ENCODE results near the gene VWA5B1.

The VWA5B1 gene

DNA sequence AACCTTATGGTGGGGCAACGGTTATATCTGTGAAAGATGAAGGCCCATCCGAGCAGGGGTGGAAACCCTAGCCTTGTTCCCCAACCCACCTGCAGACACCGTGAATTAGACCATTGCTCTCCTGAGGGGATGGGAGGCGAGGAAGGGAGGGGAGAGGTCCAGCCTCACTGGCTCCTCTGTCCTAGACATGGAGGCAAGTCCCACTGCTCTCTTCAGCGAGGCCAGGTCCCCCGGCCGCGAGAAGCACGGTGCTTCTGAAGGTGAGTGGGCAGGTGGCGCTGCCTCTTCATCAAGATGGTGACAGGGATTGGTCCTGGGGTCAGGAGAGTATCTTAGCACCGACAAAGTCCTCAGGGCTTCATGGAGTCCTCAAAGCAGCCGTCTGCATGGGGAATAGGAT, 59.3 kb downstream of the VWA5B1 start:
- DNase-seq: no peak

DNA sequence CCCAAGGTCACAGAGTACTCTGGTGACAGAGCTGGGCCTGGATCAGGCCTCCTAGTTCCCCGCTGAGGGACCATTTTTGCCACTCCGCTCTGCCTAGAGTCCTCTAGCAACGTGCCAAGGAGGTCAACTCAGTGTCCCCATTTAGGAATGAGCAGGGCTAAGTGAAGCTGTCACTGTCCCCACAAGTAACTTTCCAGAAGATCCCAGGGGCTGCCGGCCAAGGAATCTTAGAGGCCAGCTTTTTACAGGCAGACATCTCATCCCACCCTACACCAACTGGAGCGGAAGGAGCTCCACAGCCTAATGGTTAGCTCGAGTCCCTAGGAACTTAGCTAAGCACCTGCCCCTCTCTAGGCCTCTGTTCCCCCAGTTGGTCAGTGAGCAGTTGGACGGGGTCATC, 59.7 kb downstream of the VWA5B1 start:
- DNase-seq: no peak

DNA sequence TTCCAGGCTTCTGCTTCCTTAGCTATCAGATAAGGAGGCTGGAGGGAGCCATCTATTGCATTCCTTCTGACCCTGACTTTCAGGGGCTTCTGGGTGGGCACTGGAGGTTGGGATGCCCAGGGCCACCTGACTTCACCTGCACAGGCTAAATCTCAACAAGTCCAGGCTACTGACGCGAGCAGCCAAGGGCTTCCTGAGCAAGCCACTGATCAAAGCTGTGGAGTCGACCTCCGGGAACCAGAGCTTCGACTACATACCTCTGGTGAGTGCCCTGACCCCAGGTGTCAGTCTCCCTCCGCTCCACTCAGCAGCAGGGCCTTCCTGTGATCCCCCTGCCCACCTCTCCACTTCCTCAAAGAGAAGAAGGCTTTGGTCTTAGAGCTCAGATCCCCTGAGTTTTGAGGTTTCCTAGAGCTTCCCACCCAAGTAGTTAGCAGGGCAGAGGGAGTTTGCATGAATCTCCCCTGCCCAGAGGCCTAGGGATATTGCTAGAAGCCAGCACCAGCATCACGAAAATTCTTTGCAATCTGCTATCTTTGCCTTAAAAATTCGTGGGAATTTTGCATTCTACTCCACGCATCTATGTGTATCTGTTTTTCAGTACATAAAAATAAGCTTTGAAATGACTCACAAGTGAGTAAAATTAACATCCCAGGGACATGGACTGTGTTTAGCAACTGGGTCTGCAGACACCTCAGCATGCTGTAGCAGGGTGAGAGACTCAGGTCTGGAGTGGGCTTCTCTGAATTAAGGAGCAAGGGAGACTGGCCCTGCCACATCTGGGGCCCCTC, 61.4 kb downstream of the VWA5B1 start:
- no peak for DNase-seq

GRCh38 chr1:20353836-20354235, 63.2 kb downstream of the VWA5B1 start:
- DNase-seq: no peak

DNA sequence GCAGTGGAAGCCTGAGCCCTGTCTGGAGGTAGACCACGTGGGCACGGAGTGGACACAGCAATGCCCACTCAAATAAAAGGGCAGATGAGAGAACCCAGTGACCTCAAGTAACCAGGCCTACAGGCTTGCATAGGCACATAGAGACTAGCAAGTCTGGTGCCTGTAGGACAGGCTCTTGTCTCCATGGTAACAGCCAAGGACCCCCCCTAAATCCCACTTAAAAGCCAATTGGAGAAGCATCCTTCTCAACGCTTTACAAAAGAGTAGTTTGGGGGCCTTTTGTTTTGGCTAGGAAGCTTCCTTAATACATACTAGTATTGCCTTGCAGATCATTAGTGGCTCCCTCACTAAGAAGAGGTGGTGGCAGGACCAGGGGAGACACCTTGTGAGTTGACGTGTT, 63.9 kb downstream of the VWA5B1 start:
- DNase-seq: no peak

- no peak for DNase-seq
These were observed 64.6 kb downstream of the VWA5B1 start for GRCh38 chr1:20355101-20355827.

DNA sequence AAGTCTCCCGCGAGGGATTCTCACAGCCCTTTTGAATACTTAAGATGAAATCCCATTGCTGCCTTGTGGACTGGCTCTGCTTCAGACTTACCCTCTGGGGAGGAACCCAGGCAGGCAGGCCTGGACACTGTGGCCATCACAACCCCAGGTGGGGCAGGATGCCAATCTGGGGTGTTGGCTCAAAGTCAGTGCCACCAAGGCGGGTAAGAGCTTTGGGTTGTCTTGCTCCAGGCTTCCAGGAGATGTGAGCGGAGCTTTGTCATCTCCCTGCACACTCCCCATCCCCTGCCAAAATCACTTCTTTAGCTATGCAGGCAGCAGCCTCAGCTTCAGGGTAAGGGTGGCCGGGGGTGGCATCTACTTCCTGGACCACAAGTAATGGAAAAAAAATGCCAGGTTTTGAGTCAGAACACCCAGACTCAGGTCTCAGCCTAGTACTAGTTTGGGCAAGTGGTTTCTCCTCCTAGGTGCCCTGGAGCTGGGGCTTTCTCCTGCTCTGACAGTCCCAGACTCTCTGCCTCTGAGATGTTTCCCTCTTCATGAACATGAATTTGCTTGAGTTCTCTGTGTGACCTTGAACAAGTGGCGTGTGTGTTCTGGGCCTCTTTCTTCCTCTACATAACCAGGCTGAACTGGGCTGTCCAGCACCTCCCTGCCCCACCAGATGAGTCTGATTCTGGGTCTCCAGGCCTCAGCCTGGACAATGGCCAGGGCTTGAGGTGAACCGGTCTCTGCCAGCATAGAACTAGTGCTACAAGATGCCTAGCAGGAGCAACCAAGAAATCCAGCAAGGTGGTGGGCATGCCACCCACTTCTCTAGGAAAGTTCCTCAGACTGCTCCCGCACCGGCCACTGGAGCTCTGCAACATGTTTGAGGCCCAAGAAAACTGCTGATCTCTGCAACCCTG, 65.4 kb downstream of the VWA5B1 start:
- DNase-seq: no peak

DNA sequence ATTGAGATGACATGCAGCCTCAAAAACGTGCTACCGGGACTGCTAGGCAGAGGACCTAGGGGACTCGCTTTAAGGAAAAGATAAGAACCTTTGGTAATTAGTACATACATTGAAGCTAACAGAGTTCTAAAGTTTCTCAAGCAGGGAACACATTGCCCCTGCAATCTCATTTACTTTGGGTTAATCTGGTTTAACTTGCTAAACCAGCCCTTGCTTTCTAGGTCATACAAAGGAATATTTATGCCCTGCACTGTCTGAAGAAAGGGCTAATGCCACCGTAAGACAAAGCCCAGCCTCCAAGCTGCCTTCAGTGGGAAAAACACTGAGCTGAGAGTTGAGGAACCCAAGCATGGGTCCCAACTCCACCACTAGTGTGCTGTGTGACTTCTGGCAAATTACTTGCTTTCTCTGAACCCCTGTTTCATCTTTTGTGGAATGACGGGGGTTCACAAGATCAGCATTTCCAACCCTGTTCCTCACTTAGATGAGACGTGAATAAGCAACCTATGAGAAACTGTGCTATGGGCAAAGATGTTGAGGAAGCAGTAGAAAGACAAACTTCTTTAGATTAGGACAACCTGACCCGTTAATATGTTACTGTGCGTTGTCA, 66.3 kb downstream of the VWA5B1 start:
- no peak for DNase-seq

GRCh38 chr1:20357796-20358195, 67.1 kb downstream of the VWA5B1 start:
- no peak for DNase-seq

DNA sequence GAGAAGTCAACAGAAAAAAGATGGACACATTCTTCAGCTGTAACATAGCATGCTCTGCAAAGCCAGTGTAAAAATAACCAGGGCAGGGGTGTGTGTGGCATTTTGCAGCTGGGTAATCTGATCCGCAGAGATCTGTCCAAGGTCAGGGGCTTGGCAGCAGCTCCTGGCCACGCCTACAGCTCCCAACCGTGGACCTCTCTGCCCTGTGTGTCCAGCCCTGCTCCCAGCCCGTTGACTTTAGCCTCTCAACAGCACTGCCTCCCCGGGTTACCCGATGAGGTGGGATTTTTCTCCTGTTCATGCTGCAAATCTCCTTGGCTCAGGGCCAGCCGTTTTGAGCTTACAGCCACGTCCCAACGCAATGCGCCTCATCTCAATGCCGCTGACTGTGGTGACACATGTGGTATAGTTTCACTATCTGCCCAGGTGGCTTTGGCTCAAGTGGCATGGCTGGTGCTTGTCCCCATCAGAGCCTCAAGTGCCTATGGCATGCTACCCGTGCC, 68.1 kb downstream of the VWA5B1 start:
- no peak for DNase-seq

DNA sequence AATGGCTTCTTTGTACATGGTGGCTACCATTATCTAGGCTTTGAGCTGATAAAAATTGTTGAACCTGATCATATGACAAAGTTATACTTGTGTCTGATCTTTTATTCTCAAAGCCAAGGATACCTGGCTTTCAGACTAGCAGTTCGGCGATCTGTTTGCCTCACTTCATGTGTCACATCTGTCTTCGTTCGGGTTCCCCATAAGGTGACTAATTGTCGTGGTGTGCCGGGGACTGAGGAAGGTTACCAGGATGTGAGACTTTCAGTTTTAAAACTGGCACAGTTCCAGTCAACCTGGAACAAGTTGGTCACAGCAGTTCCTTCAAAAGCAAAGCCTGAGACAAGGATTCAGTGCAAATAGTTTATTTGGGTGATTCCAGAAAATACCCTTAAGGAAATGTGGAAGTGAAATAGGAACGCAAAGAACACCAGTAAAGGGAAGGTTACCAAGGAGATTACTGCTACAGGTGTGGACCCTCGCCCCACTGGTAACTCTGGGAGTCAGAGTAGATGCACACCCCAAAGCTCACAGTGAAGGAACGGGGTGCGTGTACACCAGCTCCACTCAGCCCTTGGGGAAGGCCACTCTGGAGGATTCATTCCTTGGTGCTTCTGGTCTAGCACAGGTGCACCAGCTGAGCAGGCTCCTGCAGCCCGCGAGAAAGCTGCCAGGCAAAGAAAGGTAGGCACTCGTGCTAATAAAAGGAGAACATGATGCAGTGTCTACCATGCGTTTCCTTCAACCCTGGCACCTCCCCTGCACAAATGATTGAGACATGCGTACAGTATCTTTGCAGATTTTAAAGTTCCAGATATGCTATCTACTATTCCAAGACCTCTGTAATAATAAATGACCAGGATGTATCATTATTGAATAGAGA, 69.0 kb downstream of the VWA5B1 start:
- no peak for DNase-seq

DNA sequence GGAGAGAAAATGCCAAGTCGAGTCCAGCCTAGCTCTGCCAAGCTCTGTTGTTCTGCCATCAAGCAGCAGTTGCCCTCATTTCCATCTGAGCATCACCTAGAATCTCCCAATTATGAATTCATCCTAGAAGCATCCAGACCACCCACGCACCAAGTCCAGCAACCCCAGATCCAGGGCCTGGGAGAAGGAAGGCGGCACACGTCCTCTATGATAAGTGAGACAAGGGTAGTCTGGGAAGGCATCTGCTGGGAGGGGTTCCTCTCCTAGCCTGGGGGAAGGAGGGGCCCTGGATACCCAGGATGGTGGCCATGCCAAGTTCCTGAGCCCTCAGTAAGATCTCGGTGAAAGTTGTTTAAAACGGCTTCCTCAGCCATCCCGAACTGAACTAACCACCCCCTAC, 70.7 kb downstream of the VWA5B1 start:
- DNase-seq: no peak

GRCh38 chr1:20361805-20362381, 71.2 kb downstream of the VWA5B1 start:
- peak; percentile 61 for DNase-seq

DNA sequence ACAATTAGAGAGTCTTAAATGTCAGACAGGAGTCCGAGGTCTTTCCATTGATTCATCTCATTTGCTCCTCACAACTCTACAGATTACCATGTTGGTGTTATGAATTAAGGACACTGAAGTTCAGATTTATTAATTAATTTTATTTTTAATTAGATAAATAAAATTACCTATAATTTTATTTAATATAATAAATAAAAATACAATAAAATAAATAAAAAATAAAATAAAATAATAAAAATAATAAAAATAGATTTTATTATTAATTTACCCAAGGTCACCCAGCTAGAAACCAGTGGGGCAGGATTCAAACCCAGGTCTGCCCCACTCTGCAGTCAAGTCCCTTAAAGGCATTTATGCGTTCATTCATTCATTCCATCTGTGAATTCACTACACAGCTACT, 72.2 kb downstream of the VWA5B1 start:
- no peak for DNase-seq

DNA sequence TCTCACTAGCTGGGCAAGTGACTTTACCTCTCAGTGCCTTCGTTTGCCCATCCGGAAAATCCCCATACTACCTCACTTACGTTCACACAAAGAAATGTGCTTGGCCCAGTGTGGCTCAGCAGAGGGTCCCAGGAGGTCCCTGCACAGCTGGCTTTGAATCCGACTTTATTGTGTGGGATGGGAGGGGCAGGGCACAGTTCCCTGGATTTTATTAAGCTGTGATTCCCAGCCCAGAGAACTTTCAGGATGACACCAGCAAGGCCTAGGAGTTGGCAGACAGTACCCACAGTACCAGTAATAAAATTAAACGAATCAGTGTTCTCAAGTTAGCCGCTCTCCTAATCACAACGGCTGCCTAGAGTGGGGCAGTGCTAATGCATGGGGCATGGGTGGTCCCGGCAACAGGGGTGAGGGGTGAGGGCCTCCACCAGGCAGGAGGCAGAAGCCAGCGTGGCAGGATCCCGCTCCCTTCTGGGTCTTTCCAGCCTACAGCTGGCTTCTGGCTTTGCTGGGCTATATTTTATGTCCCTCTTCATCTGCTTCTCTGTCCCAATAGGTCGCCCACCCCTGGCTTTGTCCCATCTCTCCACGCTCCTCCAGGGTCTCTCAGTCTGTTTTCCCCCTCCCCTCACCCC, 74.9 kb downstream of the VWA5B1 start:
- no peak for DNase-seq

DNA sequence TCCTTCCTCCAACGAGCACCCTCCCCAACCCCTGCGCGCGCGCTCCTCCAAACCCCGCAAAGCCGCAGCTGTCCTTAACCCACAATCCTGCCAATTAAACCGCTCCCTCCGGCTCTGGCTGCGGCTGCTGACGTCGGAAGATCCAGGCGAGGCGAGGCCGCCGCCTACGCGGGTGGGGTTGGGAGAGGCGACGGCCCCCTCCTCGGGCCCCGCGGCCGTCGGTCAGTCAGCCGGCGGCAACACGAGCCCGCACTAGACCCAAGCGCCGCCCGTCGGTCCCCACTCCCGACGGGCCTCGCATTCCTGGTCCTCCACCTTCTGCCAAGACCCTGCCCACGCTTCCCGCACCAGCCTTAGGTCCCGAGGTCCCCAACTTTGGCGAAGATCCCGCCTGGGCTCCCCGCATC, 75.4 kb downstream of the VWA5B1 start:
- no peak for DNase-seq

DNA sequence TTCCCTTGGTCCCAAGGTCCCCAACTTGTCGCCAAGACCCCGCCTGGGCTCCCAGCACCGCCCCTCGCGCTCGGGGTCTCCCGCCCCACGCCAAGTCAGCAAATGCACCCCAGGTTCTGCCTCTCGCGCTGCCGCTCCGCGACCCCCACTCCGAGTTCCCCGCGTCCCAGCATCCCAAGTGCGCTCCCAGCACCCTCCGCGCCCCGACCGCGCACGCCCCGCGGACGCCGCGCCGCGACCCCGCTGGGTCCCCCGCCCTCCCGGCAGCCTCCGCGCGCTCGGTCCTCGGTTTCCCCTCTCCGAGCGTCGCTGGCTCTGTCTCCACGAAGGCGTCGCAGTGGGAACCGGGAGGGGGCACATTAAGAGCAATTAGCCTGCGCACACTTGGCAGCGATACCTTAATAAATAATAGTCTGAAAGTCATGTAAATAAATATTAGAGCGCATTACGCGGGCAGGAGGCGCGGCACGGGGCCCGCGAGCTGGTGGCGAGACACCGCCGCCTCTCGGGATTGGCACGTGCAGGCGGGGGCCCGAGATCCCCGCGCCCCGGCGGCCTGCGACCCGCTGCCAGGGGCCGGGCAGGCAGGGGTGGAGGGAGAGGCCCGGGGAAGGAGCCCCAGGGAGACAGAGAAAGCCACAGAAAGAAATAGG, 75.9 kb downstream of the VWA5B1 start:
- no peak for DNase-seq

DNA sequence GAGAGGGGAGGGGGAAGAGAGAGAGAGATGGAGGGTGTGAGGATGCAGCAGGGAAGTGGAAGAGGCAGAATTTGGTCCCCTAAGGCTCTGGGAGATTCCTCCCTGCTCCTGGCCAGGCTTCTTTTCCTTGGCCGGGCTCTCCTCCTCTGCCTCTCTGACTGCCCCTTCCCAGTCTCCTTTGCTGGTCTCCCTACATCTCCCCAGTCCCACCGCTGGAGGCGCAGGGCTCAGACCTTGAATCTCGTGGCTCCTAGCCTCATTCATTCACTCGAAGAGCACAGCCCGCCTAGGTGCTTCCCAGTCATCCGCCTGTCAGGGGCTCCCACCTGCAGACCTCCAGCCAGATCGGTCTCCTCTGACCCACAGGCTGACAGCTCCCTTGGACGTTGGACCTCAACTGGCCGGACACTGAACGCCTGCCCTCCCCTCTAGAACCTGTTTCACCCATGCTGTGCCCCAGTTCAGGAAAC, 76.5 kb downstream of the VWA5B1 start:
- DNase-seq: no peak

DNA sequence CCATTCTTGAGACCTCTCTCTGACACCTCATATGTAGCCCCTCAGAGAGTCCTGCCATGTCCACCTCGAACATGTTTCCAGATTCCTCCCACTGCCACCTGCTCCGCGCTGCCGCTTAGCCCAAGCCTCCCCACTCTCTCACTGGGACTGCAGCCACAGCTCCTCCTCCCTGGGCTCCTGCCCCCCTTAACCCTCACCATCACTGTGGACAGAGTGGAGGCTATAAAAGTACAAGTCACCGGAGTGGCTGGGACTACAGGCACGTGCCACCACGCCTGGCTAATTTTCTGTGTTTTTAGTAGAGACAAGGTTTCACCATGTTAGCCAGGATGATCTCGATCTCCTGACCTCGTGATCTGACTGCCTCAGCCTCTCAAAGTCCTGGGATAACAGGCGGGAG, 77.0 kb downstream of the VWA5B1 start:
- DNase-seq: no peak

GRCh38 chr1:20368866-20369470, 78.3 kb downstream of the VWA5B1 start:
- no peak for DNase-seq

Data from T1000 (cell line).